ENCODE measurements around the gene PHLDB1. TPM values are rescaled to one million over a fixed set of nuclear protein-coding genes. Genes with fewer than 3 reads are reported as not detected.
"Not testable (repeated sequence)": the region's sequence is repeated elsewhere in the genome, so short reads cannot be mapped to it uniquely, and the experiment has no call there.

The PHLDB1 gene
- total and polyA plus RNA-seq, 2 donors (not counting 3 experiments of a cell fraction or from before 2014, with no cell fraction given) = 99.7 to 183 TPM

DNA sequence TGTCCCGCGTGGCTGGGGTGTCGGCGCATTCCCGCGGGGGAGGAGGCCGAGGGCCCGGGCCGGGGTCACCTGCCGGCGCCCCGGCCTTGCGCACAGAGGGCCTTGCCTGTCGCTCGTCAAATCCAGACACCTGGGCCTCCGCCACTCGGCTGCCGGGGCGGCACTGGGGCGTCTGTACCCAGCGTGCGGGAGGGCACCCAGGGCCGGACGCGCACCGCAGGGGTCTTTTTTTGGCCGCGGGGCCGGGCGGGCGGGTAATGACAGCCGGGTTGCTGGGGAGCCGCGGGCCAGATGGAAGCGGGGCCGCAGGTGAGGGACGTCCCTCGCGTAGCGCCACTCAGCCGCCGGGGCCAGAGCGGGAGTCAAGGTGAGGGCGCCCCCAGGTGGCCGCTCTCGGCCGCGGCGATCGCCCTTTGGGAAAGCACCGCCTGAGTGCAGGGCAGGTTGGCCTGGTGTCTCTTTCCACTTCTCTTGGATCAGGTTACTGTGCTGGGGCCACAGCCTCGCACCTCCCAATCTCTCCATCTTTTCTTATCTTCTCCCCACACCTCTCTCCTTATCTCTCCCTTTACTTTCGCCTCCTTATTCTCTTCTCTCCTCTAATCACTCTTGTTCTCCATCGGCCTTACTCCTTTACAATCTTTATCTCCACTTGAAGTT, 3.5 kb downstream of the PHLDB1 start:
- H4K20me1 ChIP-seq (replicated peaks; ENCODE audit: control insufficient read depth, extremely low read depth, insufficient read depth, low read length) = no peaks in the 10 kb centered on the region
- H3K4me3 ChIP-seq (replicated peaks in 1 of 3; ENCODE audit: insufficient read depth in 1 of 3, low read depth in 1 of 3, low read length in 3 of 3) = peak overlapping the region; percentile 39 to 60 (median 59)
- dilution Hi-C loops (cut with MboI; ENCODE audit: extremely low pct_ligation_motif_present, low sequenced_read_pairs) (no loop called here), intact Hi-C loops (cut with micrococcal nuclease) (loop anchor here (2.0 to 5.0 kb wide), 2 partner anchors 24 to 181 kb away; partner anchors contain the start of gene DDX6)
- no peaks in the 10 kb centered on the region for H3K9me3 ChIP-seq (replicated peaks; ENCODE audit: control insufficient read depth, insufficient read depth, low read length)
- H3K9ac ChIP-seq (replicated peaks; ENCODE audit: extremely low read depth, insufficient read depth, low read length) = peak overlapping the region; percentile 83
- ChIA-PET POLR2A (no interaction called here), CTCF (interaction anchor here (1.4 to 9.3 kb wide), 4 partner anchors 10 to 25 kb away, joined by 4 to 138 read pairs (median 56); no protein-coding TSS in a partner anchor)
- no peak overlapping the region for H2AFZ ChIP-seq (ENCODE audit: low read depth, low read length)
- FAIRE-seq (peak; percentile 80), DNase-seq (ENCODE audit: low read depth, low spot score) (peak; percentile 78)
- peaks cover 49% of the 10 kb centered on the region for H3K4me1 ChIP-seq (ENCODE audit: control insufficient read depth, extremely low read depth, insufficient read depth, low read length)
- H3K27me3 ChIP-seq (ENCODE audit: control insufficient read depth in 2 of 2, insufficient read depth in 2 of 2, low read length in 2 of 2) = no peaks in the 10 kb centered on the region
- peak overlapping the region; percentile 86 for H3K4me2 ChIP-seq (ENCODE audit: insufficient read depth, low read length)
- H3K36me3 ChIP-seq (ENCODE audit: control insufficient read depth in 2 of 2, extremely low read depth in 1 of 2, insufficient read depth in 2 of 2, low read length in 2 of 2) = peaks cover 4 to 17% of the 10 kb centered on the region in 2 experiments
- no TSS peak for BruUV-seq (replicated peaks)
- peaks cover 46% of the 10 kb centered on the region for H3K79me2 ChIP-seq (ENCODE audit: control insufficient read depth, insufficient read depth, low read length)
- peak; percentile 54 for TF ChIP-seq POLR2AphosphoS5 (IDR thresholded peaks at IDR 0.05; ENCODE audit: insufficient read depth, low read depth, low read length)
- no peak for TF ChIP-seq MYC (IDR thresholded peaks at IDR 0.05; ENCODE audit: low read depth, low read length)
- TF ChIP-seq, protein P1, sequence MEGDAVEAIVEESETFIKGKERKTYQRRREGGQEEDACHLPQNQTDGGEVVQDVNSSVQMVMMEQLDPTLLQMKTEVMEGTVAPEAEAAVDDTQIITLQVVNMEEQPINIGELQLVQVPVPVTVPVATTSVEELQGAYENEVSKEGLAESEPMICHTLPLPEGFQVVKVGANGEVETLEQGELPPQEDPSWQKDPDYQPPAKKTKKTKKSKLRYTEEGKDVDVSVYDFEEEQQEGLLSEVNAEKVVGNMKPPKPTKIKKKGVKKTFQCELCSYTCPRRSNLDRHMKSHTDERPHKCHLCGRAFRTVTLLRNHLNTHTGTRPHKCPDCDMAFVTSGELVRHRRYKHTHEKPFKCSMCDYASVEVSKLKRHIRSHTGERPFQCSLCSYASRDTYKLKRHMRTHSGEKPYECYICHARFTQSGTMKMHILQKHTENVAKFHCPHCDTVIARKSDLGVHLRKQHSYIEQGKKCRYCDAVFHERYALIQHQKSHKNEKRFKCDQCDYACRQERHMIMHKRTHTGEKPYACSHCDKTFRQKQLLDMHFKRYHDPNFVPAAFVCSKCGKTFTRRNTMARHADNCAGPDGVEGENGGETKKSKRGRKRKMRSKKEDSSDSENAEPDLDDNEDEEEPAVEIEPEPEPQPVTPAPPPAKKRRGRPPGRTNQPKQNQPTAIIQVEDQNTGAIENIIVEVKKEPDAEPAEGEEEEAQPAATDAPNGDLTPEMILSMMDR (IDR thresholded peaks at IDR 0.05; ENCODE audit: extremely low read depth in 1 of 2, insufficient read depth in 1 of 2, low read depth in 1 of 2, low read length in 2 of 2) = peak; percentile 82 to 98
- H3K9me1 ChIP-seq (replicated peaks; ENCODE audit: control insufficient read depth, extremely low read depth, insufficient read depth, low read length) = no peaks in the 10 kb centered on the region
- H3K27ac ChIP-seq (ENCODE audit: insufficient read depth, low read depth, low read length) = peak overlapping the region; percentile 80

DNA sequence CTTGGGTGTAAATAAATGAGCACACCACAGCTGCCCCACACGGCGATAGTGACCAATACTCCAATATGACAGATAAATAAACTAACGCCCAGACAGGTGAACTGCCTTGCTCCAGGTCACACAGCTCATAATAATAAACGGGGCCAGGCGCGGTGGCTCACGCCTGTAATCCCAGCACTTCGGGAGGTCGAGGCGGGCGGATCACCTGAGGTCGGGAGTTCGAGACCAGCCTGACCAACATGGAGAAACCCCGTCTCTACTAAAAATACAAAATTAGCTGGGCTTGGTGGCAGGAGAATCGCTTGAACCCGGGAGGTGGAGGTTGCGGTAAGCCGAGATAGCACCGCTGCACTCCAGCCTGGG, 4.0 kb downstream of the PHLDB1 start:
- ChIA-PET POLR2A (interaction anchor here (1.9 kb wide), 1 partner anchor 10 kb away, joined by 13 read pairs; no protein-coding TSS in a partner anchor), CTCF (interaction anchor here (1.4 to 7.3 kb wide), 3 partner anchors 9 to 24 kb away, joined by 4 to 138 read pairs (median 31); no protein-coding TSS in a partner anchor)
- H3K4me2 ChIP-seq (ENCODE audit: insufficient read depth, low read length) = peak overlapping the region; percentile 41
- dilution Hi-C loops (cut with MboI; ENCODE audit: extremely low pct_ligation_motif_present, low sequenced_read_pairs); FAIRE-seq; H3K9me3 ChIP-seq (replicated peaks; ENCODE audit: control insufficient read depth, insufficient read depth, low read length); H3K27me3 ChIP-seq (ENCODE audit: control insufficient read depth in 2 of 2, insufficient read depth in 2 of 2, low read length in 2 of 2); H3K9me1 ChIP-seq (replicated peaks; ENCODE audit: control insufficient read depth, extremely low read depth, insufficient read depth, low read length); H4K20me1 ChIP-seq (replicated peaks; ENCODE audit: control insufficient read depth, extremely low read depth, insufficient read depth, low read length); DNase-seq (ENCODE audit: low read depth, low spot score); H2AFZ ChIP-seq (ENCODE audit: low read depth, low read length): not testable (repeated sequence)
- TSS peak; percentile 42 for BruUV-seq (replicated peaks)
- peaks cover 54% of the 10 kb centered on the region for H3K4me1 ChIP-seq (ENCODE audit: control insufficient read depth, extremely low read depth, insufficient read depth, low read length)
- peak overlapping the region in 1 of 3 experiments; percentile 41 for H3K4me3 ChIP-seq (replicated peaks in 1 of 3; ENCODE audit: insufficient read depth in 1 of 3, low read depth in 1 of 3, low read length in 3 of 3)
- peak overlapping the region; percentile 80 for H3K27ac ChIP-seq (ENCODE audit: insufficient read depth, low read depth, low read length)
- H3K9ac ChIP-seq (replicated peaks; ENCODE audit: extremely low read depth, insufficient read depth, low read length) = peak overlapping the region; percentile 30
- peaks cover 47% of the 10 kb centered on the region for H3K79me2 ChIP-seq (ENCODE audit: control insufficient read depth, insufficient read depth, low read length)
- intact Hi-C loops (cut with micrococcal nuclease) = loop anchor here (2.0 to 5.0 kb wide), 2 partner anchors 23 to 181 kb away; partner anchors contain the start of gene DDX6
- H3K36me3 ChIP-seq (ENCODE audit: control insufficient read depth in 2 of 2, extremely low read depth in 1 of 2, insufficient read depth in 2 of 2, low read length in 2 of 2) = peaks cover 9 to 19% of the 10 kb centered on the region in 2 experiments
